HG02763 (cell line): ENCODE measurements around the gene CDK5RAP2.
"Not testable (repeated sequence)": the region's sequence is repeated elsewhere in the genome, so short reads cannot be mapped to it uniquely, and the experiment has no call there.

Experiments used
- ATAC-seq: cut with Tn5 transposase; IDR thresholded peaks from one replicate; pipeline ENCODE4 v1.9.1; 2021; ENCODE audit warnings: mild to moderate bottlenecking, moderate library complexity; ENCODE audit not compliant: unreplicated experiment

The CDK5RAP2 gene

GRCh38 chr9:120515996-120516395 lies 64.0 kb downstream of the CDK5RAP2 start:
- not testable (repeated sequence) for ATAC-seq

DNA sequence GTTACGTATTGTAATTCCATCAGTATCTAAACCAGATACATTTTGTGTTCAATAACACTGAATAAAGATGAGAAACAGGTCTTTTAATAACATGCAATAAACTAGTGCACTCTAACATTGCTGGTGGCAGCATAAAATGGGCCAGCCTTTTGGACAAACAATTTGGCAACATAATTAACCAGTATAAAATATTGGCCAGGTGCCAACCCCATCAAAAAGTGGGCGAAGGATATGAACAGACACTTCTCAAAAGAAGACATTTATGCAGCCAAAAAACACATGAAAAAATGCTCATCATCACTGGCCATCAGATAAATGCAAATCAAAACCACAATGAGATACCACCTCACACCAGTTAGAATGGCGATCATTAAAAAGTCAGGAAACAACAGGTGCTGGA lies 64.5 kb downstream of the CDK5RAP2 start:
- ATAC-seq = not testable (repeated sequence)

GRCh38 chr9:120514405-120514804 lies 65.6 kb downstream of the CDK5RAP2 start:
- ATAC-seq = no peak

DNA sequence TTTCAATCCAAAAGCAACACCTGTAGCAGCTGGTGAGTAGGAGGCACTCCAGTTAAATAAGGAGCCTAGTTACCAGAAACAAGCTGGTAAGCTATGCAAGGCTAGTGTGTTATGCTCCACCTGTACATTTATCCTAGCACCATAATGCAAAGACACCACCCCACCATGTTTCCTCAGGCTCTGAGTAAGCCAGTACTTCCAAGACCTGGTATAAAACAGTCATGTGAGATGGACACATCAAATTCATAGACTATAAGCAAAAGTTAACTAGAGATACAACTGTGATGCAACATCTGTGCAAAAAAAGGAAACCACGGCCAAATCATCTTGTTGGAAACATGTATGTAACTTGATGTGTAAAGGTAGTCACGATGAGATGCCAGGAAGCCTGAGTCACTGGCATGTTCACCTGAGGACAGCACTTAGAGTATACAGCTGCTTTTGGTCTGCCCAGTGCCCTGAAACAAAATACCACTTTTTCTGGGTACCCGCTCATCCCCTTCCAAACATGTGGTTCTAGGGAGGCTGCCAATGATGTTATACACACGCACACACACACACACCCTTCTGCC lies 66.1 kb downstream of the CDK5RAP2 start:
- no peak for ATAC-seq

DNA sequence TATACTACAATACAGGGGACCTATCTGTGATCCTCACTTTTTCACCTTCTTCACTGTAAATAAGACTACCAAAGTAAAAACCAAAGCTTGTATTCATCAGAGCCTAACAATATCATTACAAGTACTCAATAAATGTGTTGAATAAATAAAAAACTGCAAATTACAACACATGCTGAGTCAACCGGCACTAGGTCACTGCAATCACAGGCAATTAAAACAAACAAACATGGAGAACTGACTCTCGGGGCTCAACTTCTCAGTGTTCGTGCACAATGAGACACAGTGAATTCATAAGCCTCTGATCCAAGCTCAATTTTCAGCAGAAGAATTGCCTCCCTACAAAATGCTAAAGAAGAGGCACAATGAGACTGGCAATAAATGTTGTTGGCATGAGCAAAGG lies 69.2 kb downstream of the CDK5RAP2 start:
- ATAC-seq = no peak

DNA sequence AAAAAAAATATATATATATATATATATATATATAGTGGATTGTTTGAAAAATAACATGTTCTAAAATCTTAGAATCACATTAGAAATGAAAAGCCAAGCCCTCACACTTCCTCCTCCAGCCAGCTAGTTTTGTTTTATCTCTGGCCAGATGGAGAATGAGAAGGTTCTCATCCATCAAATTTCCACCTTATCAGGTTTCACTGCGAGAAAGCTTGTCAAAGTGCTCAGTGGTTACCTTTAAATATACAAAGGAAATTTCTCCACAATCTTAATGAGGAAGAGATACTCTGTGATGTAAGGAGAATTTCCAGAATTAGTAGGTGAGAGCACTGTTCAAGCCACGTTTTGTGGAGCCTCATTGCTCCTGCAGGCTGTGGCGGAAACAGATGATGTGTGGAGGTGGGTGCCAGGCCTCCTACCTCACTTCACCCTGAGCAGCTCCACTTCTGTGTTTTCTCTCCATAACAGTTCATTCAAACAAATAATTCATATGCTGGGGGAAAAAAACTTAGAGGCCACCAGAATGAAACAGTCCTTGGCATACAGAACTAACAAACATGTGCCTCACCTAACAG lies 71.9 kb downstream of the CDK5RAP2 start:
- ATAC-seq = no peak

- ATAC-seq = no peak
These were observed 74.8 kb downstream of the CDK5RAP2 start for GRCh38 chr9:120505186-120505585.

GRCh38 chr9:120500733-120501132 lies 79.2 kb downstream of the CDK5RAP2 start:
- ATAC-seq = no peak

GRCh38 chr9:120497865-120498264 lies 82.1 kb downstream of the CDK5RAP2 start:
- not testable (repeated sequence) for ATAC-seq

- ATAC-seq = not testable (repeated sequence)
These were observed 83.5 kb downstream of the CDK5RAP2 start for GRCh38 chr9:120496438-120496837.

DNA sequence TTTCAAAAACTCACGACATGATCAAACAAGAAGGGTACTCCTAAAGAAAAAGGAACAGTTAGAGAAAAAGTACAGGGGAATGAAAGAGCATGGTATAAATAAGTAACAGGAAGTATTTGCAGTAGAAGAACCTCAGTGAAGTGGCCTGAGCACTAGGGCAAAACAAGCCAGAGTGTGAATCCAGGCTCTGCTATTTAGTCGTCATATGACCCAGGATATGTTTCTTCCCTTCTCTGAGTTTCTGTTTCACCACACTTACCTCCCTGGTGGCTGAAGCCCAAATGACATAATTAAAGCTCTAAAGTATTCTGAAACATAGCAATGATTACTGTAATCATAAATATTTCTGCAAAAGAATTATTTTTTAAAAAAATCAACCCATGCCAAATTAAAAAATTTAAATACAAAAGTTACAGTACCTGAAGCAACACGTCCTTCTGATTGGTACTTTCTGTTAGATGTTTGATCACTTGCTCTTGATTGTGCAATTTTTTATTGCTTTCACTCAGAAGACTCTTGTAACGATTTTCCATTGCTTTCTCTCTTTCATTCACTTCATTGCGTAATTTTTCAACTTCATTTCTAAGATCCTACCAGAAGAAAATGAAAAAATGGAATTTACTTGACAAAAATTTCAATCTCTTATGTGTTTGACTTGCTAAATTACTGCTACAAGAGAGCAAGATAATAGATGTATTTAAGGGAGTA lies 88.9 kb downstream of the CDK5RAP2 start:
- ATAC-seq = peak; percentile 77

DNA sequence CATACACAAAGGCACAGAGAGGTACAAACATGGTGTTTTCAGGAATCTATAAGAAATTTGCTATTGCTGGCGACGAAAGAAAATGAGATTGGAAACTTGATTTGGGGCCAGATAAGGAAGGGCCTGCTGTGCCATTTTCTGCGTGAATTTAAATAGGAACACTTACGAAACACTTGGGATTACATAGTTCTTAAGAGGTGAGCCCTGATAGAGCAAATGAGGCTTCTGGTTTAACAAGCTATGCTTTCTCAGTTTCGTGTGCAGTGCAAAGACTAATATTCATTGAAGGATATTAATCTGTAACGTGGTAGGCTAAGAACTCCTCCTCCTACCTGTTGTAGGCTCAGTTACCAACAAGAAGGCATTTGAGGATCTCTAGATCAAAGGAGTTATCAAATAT lies 93.1 kb downstream of the CDK5RAP2 start:
- ATAC-seq = no peak

DNA sequence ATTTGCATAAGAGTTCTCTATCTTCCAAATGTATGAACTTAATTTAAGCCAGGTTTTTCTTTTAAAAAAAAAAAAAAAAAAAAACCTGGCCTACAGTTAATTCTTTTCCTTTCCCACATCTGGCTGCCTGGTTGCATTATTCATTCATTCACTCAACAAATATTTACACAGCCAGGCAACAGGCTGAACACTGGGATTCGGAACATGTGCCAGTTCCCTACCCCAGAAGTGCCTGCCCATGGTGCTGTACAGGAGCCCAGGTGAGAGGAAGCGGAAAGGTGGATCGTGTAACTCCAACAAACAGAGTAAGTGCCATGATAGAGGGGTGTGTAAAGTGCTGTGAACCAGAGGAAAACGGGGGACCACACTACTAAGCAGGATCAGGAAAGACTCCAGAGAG lies 93.6 kb downstream of the CDK5RAP2 start:
- ATAC-seq = no peak

DNA sequence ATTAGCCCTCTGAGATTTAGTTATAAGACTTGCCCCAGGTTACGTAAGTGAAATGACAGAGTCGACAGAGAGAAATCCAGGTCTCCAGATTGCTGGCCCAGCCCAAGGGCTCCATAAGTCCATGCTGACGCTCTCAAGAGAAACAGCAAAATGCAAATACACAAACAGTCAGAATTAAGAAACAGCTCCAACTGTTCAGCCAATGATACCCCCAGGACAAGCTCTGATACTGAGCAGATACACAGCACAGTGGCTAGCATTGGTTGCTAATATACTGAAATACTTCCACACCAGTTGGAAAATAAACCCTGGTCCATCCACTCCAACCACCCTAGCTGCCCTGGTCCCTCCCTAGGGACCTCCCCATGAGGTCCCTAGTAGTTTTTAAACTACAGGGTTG lies 94.2 kb downstream of the CDK5RAP2 start:
- no peak for ATAC-seq

DNA sequence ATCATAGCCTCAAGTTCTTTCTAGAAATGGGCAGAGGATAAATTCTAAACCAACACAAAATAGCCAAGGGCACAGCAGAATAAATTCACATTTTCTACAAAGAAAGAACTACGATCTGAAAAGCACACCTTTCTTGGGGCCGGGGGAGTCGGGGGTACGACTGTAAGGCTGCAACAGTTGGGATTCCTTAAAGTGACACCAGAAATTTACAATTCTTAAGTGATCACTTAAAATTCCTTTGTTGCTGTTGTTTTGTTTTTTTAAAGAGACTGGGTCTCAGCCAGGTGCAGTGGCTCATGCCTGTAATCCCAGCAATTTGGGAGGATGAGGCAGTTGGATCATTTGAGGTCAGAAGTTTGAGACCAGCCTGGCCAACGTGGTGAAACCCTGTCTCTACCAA lies 95.8 kb downstream of the CDK5RAP2 start:
- no peak for ATAC-seq

GRCh38 chr9:120482424-120483186 lies 97.4 kb downstream of the CDK5RAP2 start:
- ATAC-seq = no peak

GRCh38 chr9:120481846-120482245 lies 98.1 kb downstream of the CDK5RAP2 start:
- ATAC-seq = no peak

DNA sequence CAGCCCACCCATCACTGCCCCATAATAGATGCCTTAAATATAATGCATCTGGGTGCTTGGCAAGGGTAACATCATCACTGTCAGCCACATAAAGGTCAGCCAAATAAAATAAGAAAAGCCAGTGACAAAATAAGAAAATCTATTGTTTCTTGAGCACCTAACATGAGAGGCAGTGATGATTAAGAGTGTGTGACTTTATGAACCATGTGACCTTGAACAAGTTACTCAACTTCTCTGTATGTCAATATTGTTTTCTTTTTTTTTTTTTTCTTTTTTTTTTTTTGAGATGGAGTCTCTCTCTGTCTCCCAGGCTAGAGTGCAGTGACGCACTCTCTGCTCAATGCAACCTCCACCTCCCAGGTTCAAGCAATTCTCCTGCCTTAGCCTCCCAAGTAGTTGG lies 98.7 kb downstream of the CDK5RAP2 start:
- ATAC-seq = no peak

GRCh38 chr9:120480707-120481106 lies 99.3 kb downstream of the CDK5RAP2 start:
- no peak for ATAC-seq

DNA sequence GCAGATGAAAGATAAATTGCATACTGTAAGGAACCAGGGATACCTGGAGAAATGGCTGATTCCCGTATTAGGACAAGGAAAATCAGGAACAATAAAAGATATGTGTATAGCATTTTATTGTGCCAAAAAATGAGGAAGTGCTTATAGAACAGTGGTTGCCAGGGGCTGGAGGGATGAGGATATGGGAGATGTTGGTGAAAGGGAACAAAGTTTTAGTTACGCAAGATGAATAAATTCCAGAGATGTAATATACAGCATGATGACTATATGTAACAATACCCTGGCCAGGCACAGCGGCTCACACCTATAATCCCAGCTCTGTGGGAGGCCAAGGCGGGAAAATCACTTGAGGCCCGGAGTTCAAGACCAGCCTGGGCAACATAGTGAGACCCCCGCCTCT lies 101.8 kb downstream of the CDK5RAP2 start:
- ATAC-seq = no peak

GRCh38 chr9:120477534-120478001 lies 102.4 kb downstream of the CDK5RAP2 start:
- no peak for ATAC-seq

DNA sequence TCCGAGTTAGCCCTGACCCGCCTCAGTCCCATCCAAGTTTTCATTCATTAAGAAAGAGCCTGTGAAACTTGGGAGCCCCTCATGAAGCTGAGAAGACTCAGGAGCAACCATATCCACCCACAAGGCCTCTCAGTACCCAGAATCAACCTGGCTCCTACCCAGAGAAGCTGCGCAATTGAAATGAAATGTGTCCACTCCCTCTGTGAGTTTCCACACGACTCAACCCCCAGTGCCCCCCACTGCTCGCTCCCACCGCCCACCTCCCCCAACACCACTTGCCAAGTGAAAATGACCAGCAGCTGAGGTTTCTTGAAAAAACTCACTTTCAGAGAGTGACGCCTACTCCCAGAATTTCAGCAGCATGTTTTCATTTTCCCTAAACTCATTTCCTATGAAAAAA lies 104.6 kb downstream of the CDK5RAP2 start:
- no peak for ATAC-seq
